Brain pericyte (primary cell): Measurements from ENCODE around the gene HIVEP3.
"Not testable (repeated sequence)": the region's sequence is repeated elsewhere in the genome, so short reads cannot be mapped to it uniquely, and the experiment has no call there.

Experiments
- DNase-seq: peaks from one replicate; pipeline ENCODE4 v3.0.0-alpha.2; 2012; ENCODE audit warnings: low read depth, low spot score

HIVEP3 gene

GRCh38 chr1:41921271-41921670 is 2.5 kb upstream of the HIVEP3 start:
- not testable (repeated sequence) for DNase-seq

- no peak for DNase-seq
Observed at GRCh38 chr1:41920658-41921057, 1.9 kb upstream of the HIVEP3 start.

GRCh38 chr1:41919764-41920397 is 1.2 kb upstream of the HIVEP3 start:
- DNase-seq, result no peak

- DNase-seq, result no peak
Observed at GRCh38 chr1:41919131-41919530, 409 bp upstream of the HIVEP3 start.

GRCh38 chr1:41917835-41918449 is 780 bp downstream of the HIVEP3 start:
- no peak for DNase-seq

GRCh38 chr1:41917076-41917475 is 1.6 kb downstream of the HIVEP3 start:
- no peak for DNase-seq

GRCh38 chr1:41915786-41916571 is 2.7 kb downstream of the HIVEP3 start:
- no peak for DNase-seq

- DNase-seq, result no peak
Observed at GRCh38 chr1:41914516-41914915, 4.2 kb downstream of the HIVEP3 start.

GRCh38 chr1:41913014-41913413 is 5.7 kb downstream of the HIVEP3 start:
- no peak for DNase-seq

- DNase-seq, result no peak
Observed at GRCh38 chr1:41908288-41908895, 10.3 kb downstream of the HIVEP3 start.

GRCh38 chr1:41907446-41907845 is 11.3 kb downstream of the HIVEP3 start:
- DNase-seq, result no peak

- no peak for DNase-seq
Observed at GRCh38 chr1:41906943-41907342, 11.8 kb downstream of the HIVEP3 start.

GRCh38 chr1:41905093-41905675 is 13.5 kb downstream of the HIVEP3 start:
- DNase-seq, result no peak

GRCh38 chr1:41902664-41903063 is 16.1 kb downstream of the HIVEP3 start:
- no peak for DNase-seq

- DNase-seq, result no peak
Observed at GRCh38 chr1:41902159-41902577, 16.6 kb downstream of the HIVEP3 start.

- DNase-seq, result no peak
Observed at GRCh38 chr1:41901551-41901950, 17.2 kb downstream of the HIVEP3 start.

- DNase-seq, result no peak
Observed at GRCh38 chr1:41900603-41901444, 17.9 kb downstream of the HIVEP3 start.

- DNase-seq, result no peak
Observed at GRCh38 chr1:41898191-41898713, 20.5 kb downstream of the HIVEP3 start.

- DNase-seq, result no peak
Observed at GRCh38 chr1:41895552-41895951, 23.2 kb downstream of the HIVEP3 start.

GRCh38 chr1:41894808-41895483 is 23.8 kb downstream of the HIVEP3 start:
- no peak for DNase-seq
